HEK293T (cell line): ENCODE measurements around the gene ARL15.

Source experiments
- ARNT ChIP-seq: fragments of 450-650 bp; IDR thresholded peaks from 2 replicates; pipeline ENCODE4 v1.6.1; 2017; ENCODE audit warnings: mild to moderate bottlenecking
- ELF4 ChIP-seq: fragments of 450-650 bp; IDR thresholded peaks from 2 replicates; pipeline ENCODE4 v1.6.1; 2017; ENCODE audit warnings: antibody characterized with exemption
- FOXA1 ChIP-seq: fragments of 450-650 bp; IDR thresholded peaks from 2 replicates; pipeline ENCODE4 v1.6.1; 2016; ENCODE audit warnings: mild to moderate bottlenecking
- L3MBTL2 ChIP-seq: fragments of 450-650 bp; conservative IDR thresholded peaks from 2 replicates; pipeline ENCODE4 v1.6.1; 2016; ENCODE audit warnings: mild to moderate bottlenecking

GRCh38 chr5:54275361-54275760 lies 35.0 kb downstream of the ARL15 start:
- TF ChIP-seq ELF4: no peak
- no peak for TF ChIP-seq FOXA1
- no peak for TF ChIP-seq ARNT
- TF ChIP-seq L3MBTL2: no peak
